GM23338 (cell line): ENCODE results near the gene NEDD4. TPM values are rescaled to one million over a fixed set of nuclear protein-coding genes. Genes with fewer than 3 reads are reported as not detected.

ENCODE experiments used
- ATAC-seq: fragments of 200-7000 bp; cut with Tn5 transposase; 3 replicates; pipeline ENCODE4 v1.9.1; 2020
- DNase-seq: peaks from one replicate; pipeline ENCODE4 v3.0.0-alpha.2; 2015; ENCODE audit warnings: low spot score
- H2AFZ ChIP-seq: fragments of 200-600 bp; sonication (generic); 2 replicates; pipeline ENCODE4 v1.8.0; 2016; ENCODE audit warnings: antibody characterized with exemption, mild to moderate bottlenecking, moderate library complexity
- H3F3A ChIP-seq: fragments of 200-600 bp; sonication (generic); replicated peaks from 2 replicates; pipeline ENCODE4 v1.8.0; 2017; ENCODE audit warnings: antibody characterized with exemption, mixed run types, low read depth
- H3K27ac ChIP-seq: fragments of 200-600 bp; sonication (generic); 2 replicates; pipeline ENCODE4 v1.6.1; 2016; ENCODE audit warnings: low read depth
- H3K27me3 ChIP-seq: fragments of 200-600 bp; sonication (generic); 2 replicates; pipeline ENCODE4 v1.8.0; 2016; ENCODE audit warnings: mild to moderate bottlenecking, mixed run types, moderate library complexity; ENCODE audit not compliant: insufficient read depth
- H3K36me3 ChIP-seq: fragments of 200-600 bp; sonication (generic); 2 replicates; pipeline ENCODE4 v1.8.0; 2016; ENCODE audit warnings: mild to moderate bottlenecking; ENCODE audit not compliant: insufficient read depth
- H3K4me1 ChIP-seq: fragments of 200-600 bp; sonication (generic); 2 replicates; pipeline ENCODE4 v1.8.0; 2016; ENCODE audit warnings: mild to moderate bottlenecking, moderate library complexity; ENCODE audit not compliant: insufficient read depth
- H3K4me2 ChIP-seq: fragments of 200-600 bp; sonication (generic); 2 replicates; pipeline ENCODE4 v1.7.1; 2017; ENCODE audit warnings: mixed run types
- H3K4me3 ChIP-seq: fragments of 200-600 bp; sonication (generic); 2 replicates; pipeline ENCODE4 v1.6.1; 2016; ENCODE audit warnings: mixed run types
- H3K79me2 ChIP-seq: fragments of 200-600 bp; sonication (generic); replicated peaks from 2 replicates; pipeline ENCODE4 v1.8.0; 2017; ENCODE audit warnings: mild to moderate bottlenecking; ENCODE audit not compliant: insufficient read depth
- H3K9me2 ChIP-seq: fragments of 200-600 bp; sonication (generic); 2 replicates; pipeline ENCODE4 v1.8.0; 2017; ENCODE audit not compliant: insufficient read depth
- H4K20me1 ChIP-seq: fragments of 200-600 bp; sonication (generic); replicated peaks from 2 replicates; pipeline ENCODE4 v1.8.0; 2017; ENCODE audit warnings: mild to moderate bottlenecking; ENCODE audit not compliant: insufficient read depth
- H3K27ac Mint-ChIP-seq: 2 replicates; pipeline ENCODE4 v1.8.0; 2020; ENCODE audit warnings: inconsistent platforms, mild to moderate bottlenecking, moderate library complexity, mixed read lengths
- H3K27me3 Mint-ChIP-seq: 3 replicates; pipeline ENCODE4 v1.8.0; 2022; ENCODE audit warnings: low read depth, mild to moderate bottlenecking, moderate library complexity, mixed read lengths, inconsistent platforms; ENCODE audit not compliant: insufficient read depth, poor library complexity
- H3K36me3 Mint-ChIP-seq: 3 replicates; pipeline ENCODE4 v1.8.0; 2021; ENCODE audit warnings: low read depth, mild to moderate bottlenecking, inconsistent platforms, moderate library complexity, mixed read lengths
- H3K4me1 Mint-ChIP-seq: 3 replicates; pipeline ENCODE4 v1.8.0; 2020; ENCODE audit warnings: mild to moderate bottlenecking, inconsistent platforms, mixed read lengths
- H3K4me3 Mint-ChIP-seq: 3 replicates; pipeline ENCODE4 v1.8.0; 2021; ENCODE audit warnings: moderate library complexity, mild to moderate bottlenecking, inconsistent platforms, mixed read lengths
- H3K9me3 Mint-ChIP-seq: 3 replicates; pipeline ENCODE4 v1.8.0; 2020; ENCODE audit warnings: moderate library complexity, mild to moderate bottlenecking, inconsistent platforms, mixed read lengths
- CREB1 ChIP-seq: fragments of 250-450 bp; sonication (Bioruptor Pico); IDR thresholded peaks from 2 replicates; pipeline ENCODE4 v1.5.0; 2020; ENCODE audit warnings: low read depth, mild to moderate bottlenecking, moderate library complexity
- EZH2 ChIP-seq: fragments of 200-600 bp; sonication (generic); IDR thresholded peaks from one replicate; pipeline ENCODE4 v1.8.0; 2017; ENCODE audit warnings: antibody characterized with exemption, mild to moderate bottlenecking, low read depth; ENCODE audit not compliant: unreplicated experiment
- EZH2phosphoT487 ChIP-seq: fragments of 200-600 bp; sonication (generic); IDR thresholded peaks from one replicate; pipeline ENCODE4 v1.8.1; 2018; ENCODE audit warnings: antibody characterized with exemption; ENCODE audit not compliant: unreplicated experiment
- JUNB ChIP-seq: IDR thresholded peaks from one replicate; pipeline ENCODE4 v1.6.1; 2016; ENCODE audit warnings: antibody characterized with exemption; ENCODE audit not compliant: unreplicated experiment
- NANOG ChIP-seq: IDR thresholded peaks from 2 replicates; pipeline ENCODE4 v1.6.1; 2016; ENCODE audit warnings: antibody characterized with exemption, borderline replicate concordance
- POLR2AphosphoS5 ChIP-seq: IDR thresholded peaks from 2 replicates; pipeline ENCODE4 v1.6.1; 2016; ENCODE audit warnings: antibody characterized with exemption, low read depth
- STAT1 ChIP-seq: IDR thresholded peaks from one replicate; pipeline ENCODE4 v1.6.1; 2016; ENCODE audit warnings: antibody characterized with exemption; ENCODE audit not compliant: unreplicated experiment
- ZNF114 ChIP-seq: fragments of 250-450 bp; sonication (Bioruptor Pico); IDR thresholded peaks from 2 replicates; pipeline ENCODE4 v1.5.0; 2020; ENCODE audit warnings: mild to moderate bottlenecking, moderate library complexity
- ZNF331 ChIP-seq: fragments of 250-450 bp; sonication (Bioruptor Pico); IDR thresholded peaks from 2 replicates; pipeline ENCODE4 v1.5.0; 2020; ENCODE audit warnings: low read depth, mild to moderate bottlenecking, moderate library complexity
- polyA plus RNA-seq: library from polyadenylated mRNA; unstranded; fragments of >200 nt; fragmentation: Nextera tagmentation; extraction: Ambion mirVana; gene quantifications from 2 replicates; pipeline ENCODE4 v1.2.1, GENCODE V29; 2016
- total RNA-seq: library from RNA; depleted of rRNA; stranded (reverse); fragments of >200 nt; shearing (Covaris generic); gene quantifications from 2 replicates; pipeline ENCODE4 v1.2.3, GENCODE V29; 2014
- TF ChIP-seq, protein P1 (sequence below), 2 experiments: fragments of 200-600 bp in 1 of 2; sonication (generic) in 1 of 2; conservative IDR thresholded peaks; 2 replicates each; pipeline versions ENCODE4 v1.5.1 to v1.6.1; 2016 to 2017; ENCODE audit warnings: antibody characterized with exemption in 2 of 2, low read depth in 2 of 2, mild to moderate bottlenecking in 2 of 2, moderate library complexity in 1 of 2
- TF ChIP-seq, protein P2 (sequence below): fragments of 250-450 bp; sonication (Bioruptor Pico); IDR thresholded peaks from 2 replicates; pipeline ENCODE4 v1.5.0; 2020; ENCODE audit warnings: mild to moderate bottlenecking, moderate library complexity
- TF ChIP-seq, protein P3 (sequence below): IDR thresholded peaks from 2 replicates; pipeline ENCODE4 v1.6.1; 2016; ENCODE audit warnings: antibody characterized with exemption
- TF ChIP-seq, protein P4 (sequence below): IDR thresholded peaks from one replicate; pipeline ENCODE4 v1.6.1; 2018; ENCODE audit warnings: antibody characterized with exemption; ENCODE audit not compliant: unreplicated experiment

Gene NEDD4
- total and polyA plus RNA-seq, 2 experiments from 2014 or later, result 2.1 to 7.2 TPM

DNA sequence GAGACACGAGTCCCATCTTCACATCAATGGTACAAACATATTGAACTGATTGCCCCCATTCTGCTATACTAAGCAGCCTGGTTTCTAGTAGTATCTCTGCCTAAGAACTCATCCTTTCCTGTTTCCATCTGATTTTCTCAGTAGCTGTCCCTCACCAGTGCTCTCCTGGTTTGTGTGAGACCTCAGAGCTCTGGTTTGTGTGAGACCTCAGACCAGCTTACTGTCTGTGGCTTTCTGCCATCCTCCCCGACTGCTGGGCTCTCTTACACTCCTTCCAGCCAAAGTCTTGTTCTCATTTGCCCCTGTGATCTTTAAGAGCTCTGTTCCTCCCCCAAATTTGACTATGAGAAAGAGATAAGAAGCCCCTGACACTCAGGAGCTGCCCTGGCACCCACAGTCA is 41.1 kb upstream of the NEDD4 start:
- no peak for DNase-seq
- no peak overlapping the region for H3K27ac Mint-ChIP-seq
- Histone ChIP-seq H4K20me1 (no peaks in the 10 kb centered on the region), H3K4me1 (no peaks in the 10 kb centered on the region), H3K79me2 (no peaks in the 10 kb centered on the region), H3K4me3 (no peak overlapping the region), H2AFZ (0 out of 2 replicates have a peak overlapping the region, but pooled peaks have one; percentile 38), H3F3A (no peaks in the 10 kb centered on the region), H3K27ac (no peak overlapping the region), H3K36me3 (no peaks in the 10 kb centered on the region), H3K27me3 (no peaks in the 10 kb centered on the region), H3K9me2 (0 out of 2 replicates have a peak, but pooled peaks cover 4% of the 10 kb centered on the region), H3K4me2 (no peak overlapping the region)
- H3K27me3 Mint-ChIP-seq, result peaks cover 4% of the 10 kb centered on the region
- H3K4me3 Mint-ChIP-seq, result no peak overlapping the region
- ATAC-seq, result no peak
- H3K36me3 Mint-ChIP-seq, result no peaks in the 10 kb centered on the region
- H3K9me3 Mint-ChIP-seq, result no peaks in the 10 kb centered on the region
- H3K4me1 Mint-ChIP-seq, result no peaks in the 10 kb centered on the region
- TF ChIP-seq ZNF331, result no peak
- TF ChIP-seq, protein P1, sequence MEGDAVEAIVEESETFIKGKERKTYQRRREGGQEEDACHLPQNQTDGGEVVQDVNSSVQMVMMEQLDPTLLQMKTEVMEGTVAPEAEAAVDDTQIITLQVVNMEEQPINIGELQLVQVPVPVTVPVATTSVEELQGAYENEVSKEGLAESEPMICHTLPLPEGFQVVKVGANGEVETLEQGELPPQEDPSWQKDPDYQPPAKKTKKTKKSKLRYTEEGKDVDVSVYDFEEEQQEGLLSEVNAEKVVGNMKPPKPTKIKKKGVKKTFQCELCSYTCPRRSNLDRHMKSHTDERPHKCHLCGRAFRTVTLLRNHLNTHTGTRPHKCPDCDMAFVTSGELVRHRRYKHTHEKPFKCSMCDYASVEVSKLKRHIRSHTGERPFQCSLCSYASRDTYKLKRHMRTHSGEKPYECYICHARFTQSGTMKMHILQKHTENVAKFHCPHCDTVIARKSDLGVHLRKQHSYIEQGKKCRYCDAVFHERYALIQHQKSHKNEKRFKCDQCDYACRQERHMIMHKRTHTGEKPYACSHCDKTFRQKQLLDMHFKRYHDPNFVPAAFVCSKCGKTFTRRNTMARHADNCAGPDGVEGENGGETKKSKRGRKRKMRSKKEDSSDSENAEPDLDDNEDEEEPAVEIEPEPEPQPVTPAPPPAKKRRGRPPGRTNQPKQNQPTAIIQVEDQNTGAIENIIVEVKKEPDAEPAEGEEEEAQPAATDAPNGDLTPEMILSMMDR (conservative IDR thresholded peaks at IDR 0.05; ENCODE audit: low read depth in 2 of 2), result no peak
- TF ChIP-seq NANOG, result no peak
- TF ChIP-seq, protein P2, sequence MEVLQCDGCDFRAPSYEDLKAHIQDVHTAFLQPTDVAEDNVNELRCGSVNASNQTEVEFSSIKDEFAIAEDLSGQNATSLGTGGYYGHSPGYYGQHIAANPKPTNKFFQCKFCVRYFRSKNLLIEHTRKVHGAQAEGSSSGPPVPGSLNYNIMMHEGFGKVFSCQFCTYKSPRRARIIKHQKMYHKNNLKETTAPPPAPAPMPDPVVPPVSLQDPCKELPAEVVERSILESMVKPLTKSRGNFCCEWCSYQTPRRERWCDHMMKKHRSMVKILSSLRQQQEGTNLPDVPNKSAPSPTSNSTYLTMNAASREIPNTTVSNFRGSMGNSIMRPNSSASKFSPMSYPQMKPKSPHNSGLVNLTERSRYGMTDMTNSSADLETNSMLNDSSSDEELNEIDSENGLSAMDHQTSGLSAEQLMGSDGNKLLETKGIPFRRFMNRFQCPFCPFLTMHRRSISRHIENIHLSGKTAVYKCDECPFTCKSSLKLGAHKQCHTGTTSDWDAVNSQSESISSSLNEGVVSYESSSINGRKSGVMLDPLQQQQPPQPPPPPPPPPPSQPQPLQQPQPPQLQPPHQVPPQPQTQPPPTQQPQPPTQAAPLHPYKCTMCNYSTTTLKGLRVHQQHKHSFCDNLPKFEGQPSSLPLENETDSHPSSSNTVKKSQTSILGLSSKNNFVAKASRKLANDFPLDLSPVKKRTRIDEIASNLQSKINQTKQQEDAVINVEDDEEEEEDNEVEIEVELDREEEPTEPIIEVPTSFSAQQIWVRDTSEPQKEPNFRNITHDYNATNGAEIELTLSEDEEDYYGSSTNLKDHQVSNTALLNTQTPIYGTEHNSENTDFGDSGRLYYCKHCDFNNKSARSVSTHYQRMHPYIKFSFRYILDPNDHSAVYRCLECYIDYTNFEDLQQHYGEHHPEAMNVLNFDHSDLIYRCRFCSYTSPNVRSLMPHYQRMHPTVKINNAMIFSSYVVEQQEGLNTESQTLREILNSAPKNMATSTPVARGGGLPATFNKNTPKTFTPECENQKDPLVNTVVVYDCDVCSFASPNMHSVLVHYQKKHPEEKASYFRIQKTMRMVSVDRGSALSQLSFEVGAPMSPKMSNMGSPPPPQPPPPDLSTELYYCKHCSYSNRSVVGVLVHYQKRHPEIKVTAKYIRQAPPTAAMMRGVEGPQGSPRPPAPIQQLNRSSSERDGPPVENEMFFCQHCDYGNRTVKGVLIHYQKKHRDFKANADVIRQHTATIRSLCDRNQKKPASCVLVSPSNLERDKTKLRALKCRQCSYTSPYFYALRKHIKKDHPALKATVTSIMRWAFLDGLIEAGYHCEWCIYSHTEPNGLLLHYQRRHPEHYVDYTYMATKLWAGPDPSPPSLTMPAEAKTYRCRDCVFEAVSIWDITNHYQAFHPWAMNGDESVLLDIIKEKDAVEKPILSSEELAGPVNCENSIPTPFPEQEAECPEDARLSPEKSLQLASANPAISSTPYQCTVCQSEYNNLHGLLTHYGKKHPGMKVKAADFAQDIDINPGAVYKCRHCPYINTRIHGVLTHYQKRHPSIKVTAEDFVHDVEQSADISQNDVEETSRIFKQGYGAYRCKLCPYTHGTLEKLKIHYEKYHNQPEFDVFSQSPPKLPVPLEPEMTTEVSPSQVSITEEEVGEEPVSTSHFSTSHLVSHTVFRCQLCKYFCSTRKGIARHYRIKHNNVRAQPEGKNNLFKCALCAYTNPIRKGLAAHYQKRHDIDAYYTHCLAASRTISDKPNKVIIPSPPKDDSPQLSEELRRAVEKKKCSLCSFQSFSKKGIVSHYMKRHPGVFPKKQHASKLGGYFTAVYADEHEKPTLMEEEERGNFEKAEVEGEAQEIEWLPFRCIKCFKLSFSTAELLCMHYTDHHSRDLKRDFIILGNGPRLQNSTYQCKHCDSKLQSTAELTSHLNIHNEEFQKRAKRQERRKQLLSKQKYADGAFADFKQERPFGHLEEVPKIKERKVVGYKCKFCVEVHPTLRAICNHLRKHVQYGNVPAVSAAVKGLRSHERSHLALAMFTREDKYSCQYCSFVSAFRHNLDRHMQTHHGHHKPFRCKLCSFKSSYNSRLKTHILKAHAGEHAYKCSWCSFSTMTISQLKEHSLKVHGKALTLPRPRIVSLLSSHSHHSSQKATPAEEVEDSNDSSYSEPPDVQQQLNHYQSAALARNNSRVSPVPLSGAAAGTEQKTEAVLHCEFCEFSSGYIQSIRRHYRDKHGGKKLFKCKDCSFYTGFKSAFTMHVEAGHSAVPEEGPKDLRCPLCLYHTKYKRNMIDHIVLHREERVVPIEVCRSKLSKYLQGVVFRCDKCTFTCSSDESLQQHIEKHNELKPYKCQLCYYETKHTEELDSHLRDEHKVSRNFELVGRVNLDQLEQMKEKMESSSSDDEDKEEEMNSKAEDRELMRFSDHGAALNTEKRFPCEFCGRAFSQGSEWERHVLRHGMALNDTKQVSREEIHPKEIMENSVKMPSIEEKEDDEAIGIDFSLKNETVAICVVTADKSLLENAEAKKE (CRISPR knock-in tag), result no peak
- TF ChIP-seq ZNF114 (CRISPR knock-in tag), result no peak
- no peak for TF ChIP-seq STAT1
- no peak for TF ChIP-seq JUNB
- TF ChIP-seq EZH2phosphoT487, result no peak
- no peak for TF ChIP-seq CREB1 (CRISPR knock-in tag)
- TF ChIP-seq, protein P3, sequence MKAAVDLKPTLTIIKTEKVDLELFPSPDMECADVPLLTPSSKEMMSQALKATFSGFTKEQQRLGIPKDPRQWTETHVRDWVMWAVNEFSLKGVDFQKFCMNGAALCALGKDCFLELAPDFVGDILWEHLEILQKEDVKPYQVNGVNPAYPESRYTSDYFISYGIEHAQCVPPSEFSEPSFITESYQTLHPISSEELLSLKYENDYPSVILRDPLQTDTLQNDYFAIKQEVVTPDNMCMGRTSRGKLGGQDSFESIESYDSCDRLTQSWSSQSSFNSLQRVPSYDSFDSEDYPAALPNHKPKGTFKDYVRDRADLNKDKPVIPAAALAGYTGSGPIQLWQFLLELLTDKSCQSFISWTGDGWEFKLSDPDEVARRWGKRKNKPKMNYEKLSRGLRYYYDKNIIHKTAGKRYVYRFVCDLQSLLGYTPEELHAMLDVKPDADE, result no peak
- no peak for TF ChIP-seq EZH2
- no peak for TF ChIP-seq POLR2AphosphoS5
- TF ChIP-seq, protein P4, sequence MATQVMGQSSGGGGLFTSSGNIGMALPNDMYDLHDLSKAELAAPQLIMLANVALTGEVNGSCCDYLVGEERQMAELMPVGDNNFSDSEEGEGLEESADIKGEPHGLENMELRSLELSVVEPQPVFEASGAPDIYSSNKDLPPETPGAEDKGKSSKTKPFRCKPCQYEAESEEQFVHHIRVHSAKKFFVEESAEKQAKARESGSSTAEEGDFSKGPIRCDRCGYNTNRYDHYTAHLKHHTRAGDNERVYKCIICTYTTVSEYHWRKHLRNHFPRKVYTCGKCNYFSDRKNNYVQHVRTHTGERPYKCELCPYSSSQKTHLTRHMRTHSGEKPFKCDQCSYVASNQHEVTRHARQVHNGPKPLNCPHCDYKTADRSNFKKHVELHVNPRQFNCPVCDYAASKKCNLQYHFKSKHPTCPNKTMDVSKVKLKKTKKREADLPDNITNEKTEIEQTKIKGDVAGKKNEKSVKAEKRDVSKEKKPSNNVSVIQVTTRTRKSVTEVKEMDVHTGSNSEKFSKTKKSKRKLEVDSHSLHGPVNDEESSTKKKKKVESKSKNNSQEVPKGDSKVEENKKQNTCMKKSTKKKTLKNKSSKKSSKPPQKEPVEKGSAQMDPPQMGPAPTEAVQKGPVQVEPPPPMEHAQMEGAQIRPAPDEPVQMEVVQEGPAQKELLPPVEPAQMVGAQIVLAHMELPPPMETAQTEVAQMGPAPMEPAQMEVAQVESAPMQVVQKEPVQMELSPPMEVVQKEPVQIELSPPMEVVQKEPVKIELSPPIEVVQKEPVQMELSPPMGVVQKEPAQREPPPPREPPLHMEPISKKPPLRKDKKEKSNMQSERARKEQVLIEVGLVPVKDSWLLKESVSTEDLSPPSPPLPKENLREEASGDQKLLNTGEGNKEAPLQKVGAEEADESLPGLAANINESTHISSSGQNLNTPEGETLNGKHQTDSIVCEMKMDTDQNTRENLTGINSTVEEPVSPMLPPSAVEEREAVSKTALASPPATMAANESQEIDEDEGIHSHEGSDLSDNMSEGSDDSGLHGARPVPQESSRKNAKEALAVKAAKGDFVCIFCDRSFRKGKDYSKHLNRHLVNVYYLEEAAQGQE, result no peak
